Right atrium auricular region (tissue), 2 donors: ENCODE results near the gene NFKBIL1. TPM values are rescaled to one million over a fixed set of nuclear protein-coding genes. Genes with fewer than 3 reads are reported as not detected.

Experiments
- DNase-seq: peaks from one replicate; pipeline ENCODE4 v3.0.0-alpha.2; 2019; ENCODE audit warnings: low spot score
- H3K27ac ChIP-seq, 2 donors: fragments of 200-600 bp; sonication (generic); 1 replicate in 1 of 2; 2 replicates in 1 of 2; pipeline ENCODE4 v1.5.1; 2016 to 2019
- H3K27me3 ChIP-seq, 2 donors: fragments of 200-600 bp; sonication (generic); one replicate each; pipeline versions ENCODE4 v1.5.1 to v1.6.0; 2017 to 2019
- H3K36me3 ChIP-seq: fragments of 200-600 bp; sonication (generic); one replicate; pipeline ENCODE4 v1.5.1; 2016
- H3K4me1 ChIP-seq, 2 donors: fragments of 200-600 bp; sonication (generic); one replicate each; pipeline versions ENCODE4 v1.5.1 to v1.6.0; 2017 to 2019
- H3K4me3 ChIP-seq, 2 donors: fragments of 200-600 bp; sonication (generic); 1 replicate in 1 of 2; 2 replicates in 1 of 2; pipeline ENCODE4 v1.5.1; 2017 to 2019; ENCODE audit warnings: mild to moderate bottlenecking in 1 of 2, moderate library complexity in 1 of 2
- H3K9me3 ChIP-seq, 2 donors: fragments of 200-600 bp; sonication (generic); one replicate each; pipeline ENCODE4 v1.5.1; 2019
- CTCF ChIP-seq, 2 donors: fragments of 200-600 bp; sonication (generic); IDR thresholded peaks; one replicate each; pipeline ENCODE4 v1.5.1; 2019; ENCODE audit warnings: antibody characterized with exemption in 2 of 2
- total RNA-seq, 2 donors: library from RNA; depleted of rRNA; stranded (reverse); fragments of >200 nt; gene quantifications; one replicate each; pipeline ENCODE4 v1.1.0, GENCODE V29; 2016

Gene NFKBIL1
- total RNA-seq, 2 donors from 2014 or later, result 12.9 to 18.4 TPM

GRCh38 chr6:31579119-31579505 lies 31.7 kb downstream of the NFKBIL1 start:
- no peak for TF ChIP-seq CTCF (IDR thresholded peaks at IDR 0.05)
- DNase-seq, result no peak
- H3K4me3 ChIP-seq, result no peak overlapping the region
- no peaks in the 10 kb centered on the region for H3K36me3 ChIP-seq
- no peaks in the 10 kb centered on the region for H3K27me3 ChIP-seq
- peaks cover 0 to 18% of the 10 kb centered on the region in 2 donors for H3K4me1 ChIP-seq
- H3K27ac ChIP-seq, result no peak overlapping the region
- H3K9me3 ChIP-seq, result no peaks in the 10 kb centered on the region

- H3K27ac ChIP-seq, result no peak overlapping the region
- no peaks in the 10 kb centered on the region for H3K9me3 ChIP-seq
- no peak overlapping the region for H3K4me3 ChIP-seq
- peaks cover 0 to 18% of the 10 kb centered on the region in 2 donors for H3K4me1 ChIP-seq
- no peaks in the 10 kb centered on the region for H3K36me3 ChIP-seq
- no peaks in the 10 kb centered on the region for H3K27me3 ChIP-seq
- no peak for DNase-seq
- no peak for TF ChIP-seq CTCF (IDR thresholded peaks at IDR 0.05)
Observed at GRCh38 chr6:31579546-31580437, 32.4 kb downstream of the NFKBIL1 start.

DNA sequence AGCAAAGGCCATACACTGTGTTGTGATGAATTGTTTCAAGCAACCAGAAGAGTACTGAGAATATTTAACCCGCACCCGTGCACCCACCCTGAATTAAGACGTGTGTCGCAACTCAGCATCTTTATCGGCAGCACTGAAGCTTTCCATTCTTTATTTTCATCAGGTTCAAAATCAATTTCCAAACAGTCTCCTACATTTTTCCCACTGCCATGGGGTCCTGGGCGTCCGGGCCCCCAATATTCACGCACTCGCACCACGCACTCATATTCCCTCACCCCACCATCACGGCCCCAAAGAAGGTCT lies 33.0 kb downstream of the NFKBIL1 start:
- Histone ChIP-seq H3K27ac (peak overlapping the region; percentile 79 to 84), H3K9me3 (no peaks in the 10 kb centered on the region), H3K27me3 (no peaks in the 10 kb centered on the region), H3K4me1 (peaks cover 0 to 18% of the 10 kb centered on the region in 2 donors), H3K4me3 (peak overlapping the region; percentile 61 to 80), H3K36me3 (no peaks in the 10 kb centered on the region)
- no peak for TF ChIP-seq CTCF (IDR thresholded peaks at IDR 0.05)
- no peak for DNase-seq

DNA sequence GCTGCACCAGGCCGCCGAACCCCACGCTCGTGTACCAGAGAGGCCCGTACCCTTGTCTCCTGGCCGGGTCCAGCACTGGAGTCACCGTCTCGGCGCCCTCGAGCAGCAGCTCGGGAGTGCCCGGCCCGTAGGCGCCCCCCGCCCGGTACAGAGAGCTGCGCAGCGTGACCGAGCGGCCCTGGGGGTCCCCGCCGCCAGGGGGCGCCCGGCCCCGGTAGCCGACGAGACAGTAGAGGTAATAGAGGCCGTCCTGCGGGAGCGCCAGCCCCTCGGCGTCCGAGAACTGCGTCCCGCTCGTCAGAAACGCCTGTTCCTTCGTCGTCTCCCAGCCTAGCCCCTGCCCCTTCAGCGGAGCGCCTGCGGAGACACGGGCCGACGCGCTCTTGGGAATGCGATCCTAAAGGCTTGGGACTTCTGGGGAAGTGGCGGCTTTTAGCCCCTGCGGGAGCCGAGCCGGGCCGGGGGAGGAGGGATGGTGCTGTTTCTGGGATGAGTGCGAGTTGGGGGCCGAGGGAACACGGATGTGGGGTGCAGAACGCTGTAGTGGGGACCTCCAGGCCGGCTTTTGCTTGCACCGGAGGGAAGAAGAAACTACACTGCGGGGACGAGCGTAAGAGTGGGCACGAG lies 33.5 kb downstream of the NFKBIL1 start:
- Histone ChIP-seq H3K27ac (peak overlapping the region; percentile 79 to 84), H3K9me3 (no peaks in the 10 kb centered on the region), H3K27me3 (no peaks in the 10 kb centered on the region), H3K36me3 (no peaks in the 10 kb centered on the region), H3K4me1 (peaks cover 0 to 18% of the 10 kb centered on the region in 2 donors), H3K4me3 (peak overlapping the region; percentile 61 to 80)
- DNase-seq, result peak; percentile 86
- peak; percentile 89 to 99 for TF ChIP-seq CTCF (IDR thresholded peaks at IDR 0.05)

DNA sequence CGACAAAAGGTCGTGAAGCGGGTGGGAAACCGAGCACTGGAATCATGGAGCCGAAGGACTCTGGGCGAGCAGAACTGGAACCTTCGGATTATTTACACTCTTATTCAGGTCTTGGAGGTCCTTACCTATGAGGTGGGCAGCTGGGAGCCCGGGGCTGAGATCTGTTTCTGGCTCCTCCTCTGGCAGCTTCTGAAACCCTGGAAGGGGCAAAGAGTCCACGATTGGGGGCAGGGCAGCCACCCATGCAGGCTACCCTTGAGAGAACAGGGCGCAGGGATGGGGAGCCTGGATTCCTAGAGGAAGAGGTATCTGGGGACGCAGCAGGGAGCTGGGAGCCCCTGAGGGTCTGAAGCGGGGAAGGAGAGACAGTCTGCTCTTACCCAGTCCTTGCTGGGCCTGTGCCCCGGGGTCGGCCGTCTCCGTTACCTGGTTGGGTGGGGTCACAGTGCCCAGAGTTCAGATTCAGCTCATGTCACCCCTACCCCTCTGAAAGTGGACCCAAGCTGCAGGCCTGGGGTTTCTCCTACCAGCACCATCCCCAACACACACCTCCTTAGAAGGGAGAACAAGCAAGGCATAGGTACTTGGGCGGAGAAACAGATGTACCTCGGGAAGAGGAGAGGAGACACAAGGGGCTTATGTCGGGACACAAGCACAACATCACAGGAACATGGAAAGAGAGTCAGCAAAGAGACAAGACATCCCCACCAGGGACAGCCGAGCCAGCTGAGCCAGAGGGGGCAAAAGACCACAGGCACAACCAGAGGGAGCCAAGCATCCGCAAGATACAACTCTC lies 34.2 kb downstream of the NFKBIL1 start:
- no peaks in the 10 kb centered on the region for H3K9me3 ChIP-seq
- no peak for DNase-seq
- H3K27ac ChIP-seq, result peak overlapping the region; percentile 79 to 84
- no peaks in the 10 kb centered on the region for H3K36me3 ChIP-seq
- no peaks in the 10 kb centered on the region for H3K27me3 ChIP-seq
- H3K4me3 ChIP-seq, result peak overlapping the region; percentile 61 to 80
- no peak for TF ChIP-seq CTCF (IDR thresholded peaks at IDR 0.05)
- H3K4me1 ChIP-seq, result peaks cover 0 to 18% of the 10 kb centered on the region in 2 donors
